Natural killer cell (primary cell): ENCODE results near the gene MYCBPAP. TPM values are rescaled to one million over a fixed set of nuclear protein-coding genes. Genes with fewer than 3 reads are reported as not detected.

Source experiments
- ATAC-seq, 3 donors: fragments of 150-1000 bp in 2 of 3; fragments of 200-7000 bp in 1 of 3; cut with Tn5 transposase; 1 replicate in 1 of 3; 2 replicates in 2 of 3; pipeline ENCODE4 v1.10.0; 2021; ENCODE audit warnings: mild to moderate bottlenecking in 2 of 3, moderate library complexity in 2 of 3
- DNase-seq, 2 donors: peaks; one replicate each; pipeline versions ENCODE4 v3.0.0 to v3.0.0-alpha.2; 2013 to 2021; ENCODE audit warnings: mixed read lengths in 1 of 2
- H3K27ac ChIP-seq: one replicate; pipeline ENCODE4 v1.5.1; 2013; ENCODE audit warnings: mild to moderate bottlenecking, low read length
- H3K27me3 ChIP-seq: one replicate; pipeline ENCODE4 v1.6.1; 2013; ENCODE audit warnings: low read length; ENCODE audit not compliant: control insufficient read depth, insufficient read depth
- H3K36me3 ChIP-seq: one replicate; pipeline ENCODE4 v1.6.1; 2013; ENCODE audit warnings: low read length; ENCODE audit not compliant: control insufficient read depth, insufficient read depth
- H3K4me1 ChIP-seq: one replicate; pipeline ENCODE4 v1.6.1; 2013; ENCODE audit warnings: low read length; ENCODE audit not compliant: control insufficient read depth, insufficient read depth
- H3K4me3 ChIP-seq: one replicate; pipeline ENCODE4 v1.5.1; 2013; ENCODE audit warnings: low read length
- H3K9me3 ChIP-seq: one replicate; pipeline ENCODE4 v1.6.1; 2013; ENCODE audit warnings: low read length; ENCODE audit not compliant: control insufficient read depth, insufficient read depth
- H3K27ac Mint-ChIP-seq, 2 donors: one replicate each; pipeline ENCODE4 v1.8.0; 2022; ENCODE audit warnings: mild to moderate bottlenecking in 2 of 2, mixed read lengths in 2 of 2, moderate library complexity in 1 of 2
- H3K27me3 Mint-ChIP-seq, 2 donors: one replicate each; pipeline ENCODE4 v1.8.0; 2022; ENCODE audit warnings: low read depth in 2 of 2, mixed read lengths in 2 of 2
- H3K36me3 Mint-ChIP-seq: one replicate; pipeline ENCODE4 v1.8.0; 2022; ENCODE audit warnings: mixed read lengths
- H3K4me1 Mint-ChIP-seq, 2 donors: one replicate each; pipeline ENCODE4 v1.8.0; 2022; ENCODE audit warnings: mixed read lengths in 2 of 2
- H3K4me3 Mint-ChIP-seq: one replicate; pipeline ENCODE4 v1.8.0; 2022; ENCODE audit warnings: mild to moderate bottlenecking, moderate library complexity, mixed read lengths
- H3K9me3 Mint-ChIP-seq, 2 donors: one replicate each; pipeline ENCODE4 v1.8.0; 2022; ENCODE audit warnings: mixed read lengths in 2 of 2
- CTCF ChIP-seq: fragments of 200-600 bp; IDR thresholded peaks from one replicate; pipeline ENCODE4 v1.8.0; 2022; ENCODE audit warnings: antibody characterized with exemption
- WGBS: methylation state at CpG from one replicate; pipeline ENCODE4 v1.1.7; 2013; ENCODE audit warnings: missing lambda C conversion rate; ENCODE audit not compliant: insufficient coverage; 5-methylcytosine and 5-hydroxymethylcytosine counted together
- intact Hi-C: fragments of 100-400 bp; cut with micrococcal nuclease; formaldehyde crosslinking; loops from one replicate; pipeline ENCODE4 v1.14.2; 2022
- total RNA-seq, 4 donors: library from RNA; stranded (reverse); fragments of 120-200 nt in 1 of 4; gene quantifications; one replicate each; pipeline versions ENCODE4 v1.2.3 to v1.2.4, GENCODE V29; 2013 to 2022

The MYCBPAP gene
- total RNA-seq, 3 donors from 2014 or later (not counting 1 experiment from before 2014, with no cell fraction given) = 0.26 to 4.9 (median 0.70) TPM

- no peaks in the 10 kb centered on the region for H3K9me3 Mint-ChIP-seq
- H3K27me3 ChIP-seq = peaks cover 43% of the 10 kb centered on the region
- WGBS = 1% methylated on average over 56 of the region's 56 CpGs
Measured at GRCh38 chr17:50560185-50560824, 52.1 kb downstream of the MYCBPAP start, which contains the start of gene CACNA1G. Gene CACNA1G (plus strand): TSS chr17:50560715. CDS start chr17:50561460, 745 bp downstream.

GRCh38 chr17:50560931-50561745 lies 52.9 kb downstream of the MYCBPAP start:
- H3K4me3 Mint-ChIP-seq = peak overlapping the region; percentile 82
- no peak overlapping the region for H3K4me3 ChIP-seq
- ATAC-seq = peak; percentile 34 to 45 (median 34)

More at GRCh38 chr17:50560185-50560824, 52.1 kb downstream of the MYCBPAP start, which contains the start of gene CACNA1G:
- peak; percentile 87 to 93 (median 90) for ATAC-seq
- H3K36me3 Mint-ChIP-seq = no peaks in the 10 kb centered on the region
- peaks cover 38% of the 10 kb centered on the region for H3K4me1 ChIP-seq
- H3K4me1 Mint-ChIP-seq = peaks cover 19 to 26% of the 10 kb centered on the region in 2 donors
- H3K9me3 ChIP-seq = no peaks in the 10 kb centered on the region
- TF ChIP-seq CTCF = no peak
- peak within 1 kb of the TSS in 1 of 2 donors; percentile 29 for H3K27ac Mint-ChIP-seq
- peak within 1 kb of the TSS; percentile 82 for H3K4me3 Mint-ChIP-seq
- H3K27ac ChIP-seq = no peak within 1 kb of the TSS
- H3K36me3 ChIP-seq = no peaks in the 10 kb centered on the region
- peaks cover 24 to 51% of the 10 kb centered on the region in 2 donors for H3K27me3 Mint-ChIP-seq
- H3K4me3 ChIP-seq = peak within 1 kb of the TSS; percentile 28
- DNase-seq = peak; percentile 86 to 91
- intact Hi-C loops = loop anchor here (2.0 kb wide), 1 partner anchor 14 kb away; the partner anchor contains the start of gene SPATA20

GRCh38 chr17:50561746-50562141 lies 53.5 kb downstream of the MYCBPAP start:
- Mint-ChIP-seq H3K27ac (peak overlapping the region in 1 of 2 donors; percentile 17), H3K9me3 (no peaks in the 10 kb centered on the region), H3K27me3 (peaks cover 38 to 64% of the 10 kb centered on the region in 2 donors), H3K4me3 (no peak overlapping the region), H3K4me1 (peaks cover 19 to 34% of the 10 kb centered on the region in 2 donors), H3K36me3 (no peaks in the 10 kb centered on the region)
- ATAC-seq = no peak
- Histone ChIP-seq H3K4me1 (peaks cover 38% of the 10 kb centered on the region), H3K27ac (no peak overlapping the region), H3K4me3 (no peak overlapping the region), H3K9me3 (no peaks in the 10 kb centered on the region), H3K27me3 (peaks cover 48% of the 10 kb centered on the region), H3K36me3 (no peaks in the 10 kb centered on the region)
- peak in 1 of 2 donors; percentile 51 for DNase-seq
- WGBS = 1% methylated on average over 14 of the region's 27 CpGs
- no peak for TF ChIP-seq CTCF
- intact Hi-C loops = loop anchor here (2.0 kb wide), 1 partner anchor 15 kb away; the partner anchor contains the start of gene SPATA20

More at GRCh38 chr17:50560931-50561745, 52.9 kb downstream of the MYCBPAP start:
- Mint-ChIP-seq H3K36me3 (no peaks in the 10 kb centered on the region), H3K9me3 (no peaks in the 10 kb centered on the region), H3K4me1 (peaks cover 19 to 33% of the 10 kb centered on the region in 2 donors), H3K27ac (peak overlapping the region in 1 of 2 donors; percentile 29), H3K27me3 (peaks cover 32 to 58% of the 10 kb centered on the region in 2 donors)
- H3K4me1 ChIP-seq = peaks cover 38% of the 10 kb centered on the region
- intact Hi-C loops = loop anchor here (2.0 kb wide), 1 partner anchor 14 kb away; the partner anchor contains the start of gene SPATA20
- TF ChIP-seq CTCF = no peak
- peak in 1 of 2 donors; percentile 63 for DNase-seq
- WGBS = under 1% methylated on average over 88 of the region's 88 CpGs
- no peak overlapping the region for H3K27ac ChIP-seq
- no peaks in the 10 kb centered on the region for H3K36me3 ChIP-seq
- H3K9me3 ChIP-seq = no peaks in the 10 kb centered on the region
- H3K27me3 ChIP-seq = peaks cover 48% of the 10 kb centered on the region
